Measurements from ENCODE around the gene RPRM.

DNA sequence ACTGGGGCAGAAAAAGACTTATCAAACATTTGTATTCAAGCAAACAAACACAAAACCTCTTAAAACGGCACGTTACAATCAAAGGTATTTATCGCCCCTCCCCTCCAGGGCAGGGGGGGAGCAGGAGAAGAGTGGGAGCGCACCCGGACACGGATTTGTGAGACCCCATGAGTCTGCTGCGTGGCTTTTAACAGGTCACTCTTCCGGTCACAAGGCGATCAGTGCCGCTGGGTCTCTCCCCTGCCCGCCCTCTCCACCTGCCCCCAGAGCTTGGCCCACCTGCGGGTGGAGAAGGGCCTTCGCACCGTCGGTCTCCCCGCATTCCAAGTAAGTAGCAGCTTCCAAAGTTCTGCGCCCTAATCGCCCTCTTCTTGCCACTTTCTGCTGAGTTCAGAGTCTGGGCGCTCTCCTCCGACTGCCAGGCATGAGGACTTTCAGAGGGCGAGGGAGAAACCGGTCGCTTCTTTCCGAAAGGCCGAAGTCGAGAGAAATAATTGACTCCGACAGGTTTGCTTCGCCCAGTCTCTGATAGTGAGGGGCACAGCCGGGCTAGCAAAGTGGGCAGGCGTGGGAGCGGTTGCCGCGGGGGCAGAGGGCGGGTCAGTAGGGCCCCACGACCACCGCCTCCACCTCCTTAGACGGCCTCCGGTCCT, 800 bp downstream of the RPRM start:
- TF ChIP-seq, protein P1, sequence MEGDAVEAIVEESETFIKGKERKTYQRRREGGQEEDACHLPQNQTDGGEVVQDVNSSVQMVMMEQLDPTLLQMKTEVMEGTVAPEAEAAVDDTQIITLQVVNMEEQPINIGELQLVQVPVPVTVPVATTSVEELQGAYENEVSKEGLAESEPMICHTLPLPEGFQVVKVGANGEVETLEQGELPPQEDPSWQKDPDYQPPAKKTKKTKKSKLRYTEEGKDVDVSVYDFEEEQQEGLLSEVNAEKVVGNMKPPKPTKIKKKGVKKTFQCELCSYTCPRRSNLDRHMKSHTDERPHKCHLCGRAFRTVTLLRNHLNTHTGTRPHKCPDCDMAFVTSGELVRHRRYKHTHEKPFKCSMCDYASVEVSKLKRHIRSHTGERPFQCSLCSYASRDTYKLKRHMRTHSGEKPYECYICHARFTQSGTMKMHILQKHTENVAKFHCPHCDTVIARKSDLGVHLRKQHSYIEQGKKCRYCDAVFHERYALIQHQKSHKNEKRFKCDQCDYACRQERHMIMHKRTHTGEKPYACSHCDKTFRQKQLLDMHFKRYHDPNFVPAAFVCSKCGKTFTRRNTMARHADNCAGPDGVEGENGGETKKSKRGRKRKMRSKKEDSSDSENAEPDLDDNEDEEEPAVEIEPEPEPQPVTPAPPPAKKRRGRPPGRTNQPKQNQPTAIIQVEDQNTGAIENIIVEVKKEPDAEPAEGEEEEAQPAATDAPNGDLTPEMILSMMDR (IDR thresholded peaks at IDR 0.05) = no peak
- TF ChIP-seq POLR2A (IDR thresholded peaks at IDR 0.05) = no peak
